H1 (cell line): ENCODE measurements around the gene IRF2BP2. TPM values are rescaled to one million over a fixed set of nuclear protein-coding genes. Genes with fewer than 3 reads are reported as not detected.

Source experiments
- ATF3 ChIP-seq: IDR thresholded peaks from 2 replicates; pipeline ENCODE4 v1.6.1; 2011; ENCODE audit warnings: low read depth, mild to moderate bottlenecking, low read length; ENCODE audit not compliant: insufficient read depth
- BRCA1 ChIP-seq: IDR thresholded peaks from 2 replicates; pipeline ENCODE4 v1.6.1; 2012; ENCODE audit warnings: low read depth, low read length, improper control_type of control experiment
- CHD1 ChIP-seq: IDR thresholded peaks from 2 replicates; pipeline ENCODE4 v1.6.1; 2012; ENCODE audit warnings: low read depth, low read length, improper control_type of control experiment
- CREB1 ChIP-seq: IDR thresholded peaks from 2 replicates; pipeline ENCODE4 v1.6.1; 2012; ENCODE audit warnings: inconsistent platforms
- CTCF ChIP-seq, 3 experiments: IDR thresholded peaks; 1 replicate in 2 of 3; 2 replicates in 1 of 3; pipeline versions ENCODE4 v1.5.1 to v1.6.1; 2011; ENCODE audit warnings: low read length in 3 of 3, mild to moderate bottlenecking in 3 of 3, inconsistent platforms in 2 of 3, low read depth in 1 of 3, moderate library complexity in 1 of 3; ENCODE audit not compliant: insufficient read depth in 1 of 3; ENCODE audit errors: control extremely low read depth in 1 of 3
- EZH2 ChIP-seq: fragments of 200-600 bp; sonication (generic); IDR thresholded peaks from 2 replicates; pipeline ENCODE4 v1.7.1; 2012; ENCODE audit warnings: low read depth, mild to moderate bottlenecking, moderate library complexity, low read length, inconsistent platforms; ENCODE audit not compliant: severe bottlenecking
- FOSL1 ChIP-seq: IDR thresholded peaks from 2 replicates; pipeline ENCODE4 v1.6.1; 2011; ENCODE audit warnings: mild to moderate bottlenecking, low read depth, low read length, moderate library complexity; ENCODE audit not compliant: insufficient read depth
- JUND ChIP-seq: IDR thresholded peaks from 2 replicates; pipeline ENCODE4 v1.6.1; 2011; ENCODE audit warnings: mild to moderate bottlenecking, improper control_type of control experiment, low read length
- KDM1A ChIP-seq: fragments of 200-600, 300-600 bp; sonication (generic); IDR thresholded peaks from 2 replicates; pipeline ENCODE4 v1.7.1; 2016; ENCODE audit warnings: mild to moderate bottlenecking, low read length, borderline replicate concordance
- MAX ChIP-seq: IDR thresholded peaks from 2 replicates; pipeline ENCODE4 v1.6.1; 2012; ENCODE audit warnings: inconsistent platforms
- PHF8 ChIP-seq: fragments of 200-600 bp; sonication (generic); conservative IDR thresholded peaks from 2 replicates; pipeline ENCODE4 v1.7.1; 2012; ENCODE audit warnings: low read depth, mild to moderate bottlenecking, inconsistent platforms, low read length, moderate library complexity
- POLR2A ChIP-seq, 2 experiments: IDR thresholded peaks; 1 replicate in 1 of 2; 2 replicates in 1 of 2; pipeline ENCODE4 v1.6.1; 2011; ENCODE audit warnings: low read depth in 2 of 2, low read length in 2 of 2, mild to moderate bottlenecking in 2 of 2; ENCODE audit errors: control extremely low read depth in 1 of 2
- SAP30 ChIP-seq: fragments of 300-600 bp; sonication (generic); IDR thresholded peaks from 2 replicates; pipeline ENCODE4 v1.7.1; 2012; ENCODE audit warnings: low read length, moderate library complexity, mild to moderate bottlenecking, inconsistent platforms; ENCODE audit not compliant: insufficient read depth, insufficient replicate concordance
- SIN3A ChIP-seq, 2 experiments: IDR thresholded peaks in 1 of 2; conservative IDR thresholded peaks in 1 of 2; 2 replicates each; pipeline ENCODE4 v1.6.1; 2011 to 2012; ENCODE audit warnings: low read length in 2 of 2, improper control_type of control experiment in 1 of 2, low read depth in 1 of 2, mild to moderate bottlenecking in 1 of 2
- SIRT6 ChIP-seq: IDR thresholded peaks from one replicate; pipeline ENCODE4 v1.7.1; 2012; ENCODE audit warnings: low read length, inconsistent platforms
- SP1 ChIP-seq: IDR thresholded peaks from 2 replicates; pipeline ENCODE4 v1.6.1; 2011; ENCODE audit warnings: low read depth, low read length
- SRF ChIP-seq: IDR thresholded peaks from 2 replicates; pipeline ENCODE4 v1.6.1; 2011; ENCODE audit warnings: mild to moderate bottlenecking, low read depth, low read length, moderate library complexity
- TAF1 ChIP-seq: IDR thresholded peaks from 2 replicates; pipeline ENCODE4 v1.6.1; 2011; ENCODE audit warnings: mild to moderate bottlenecking, low read depth, low read length
- TBP ChIP-seq: IDR thresholded peaks from 2 replicates; pipeline ENCODE4 v1.6.1; 2011; ENCODE audit warnings: low read depth, low read length, improper control_type of control experiment
- TEAD4 ChIP-seq: IDR thresholded peaks from 2 replicates; pipeline ENCODE4 v1.6.1; 2012; ENCODE audit warnings: low read depth, low read length, inconsistent platforms, mixed read lengths
- USF2 ChIP-seq: IDR thresholded peaks from 2 replicates; pipeline ENCODE4 v1.6.1; 2011; ENCODE audit warnings: low read length, improper control_type of control experiment
- polyA plus RNA-seq, 7 experiments: library from polyadenylated mRNA; depleted of rRNA in 3 of 7; stranded (reverse) in 5 of 7; unstranded in 2 of 7; fragments of >200 nt in 5 of 7; fragments of 200-250 nt in 2 of 7; gene quantifications; 1 replicate in 5 of 7; 2 replicates in 1 of 7; 4 replicates in 1 of 7; pipeline versions ENCODE4 v1.2.1 to v1.2.3, GENCODE V29; 2011 to 2013; ENCODE audit warnings: missing spikeins in 2 of 7, mixed read lengths in 2 of 7
- total RNA-seq: library from RNA; stranded (reverse); fragmentation: NEBNext Ultra II Directional; extraction: Animal tissue kit (Norgen Biotek cat#: 25700); gene quantifications from 2 replicates; pipeline ENCODE4 v1.2.1, GENCODE V29; 2021

Gene IRF2BP2
- total and polyA plus RNA-seq, 2 of the 8 experiments (the other 6 are each of a cell fraction or from before 2014, with no cell fraction given) = 24.9 to 67.5 TPM

GRCh38 chr1:234610061-234610665 lies at the start of gene IRF2BP2 (continued):
- TF ChIP-seq EZH2 (no peak), POLR2A (IDR thresholded peaks at IDR 0.05; ENCODE audit: control extremely low read depth in 1 of 2, low read depth in 2 of 2, low read length in 2 of 2) (peak; percentile 47 to 51), FOSL1 (no peak), JUND (no peak), SIN3A (conservative IDR thresholded peaks at IDR 0.05 in 1 of 2, IDR thresholded peaks at IDR 0.05 in 1 of 2; ENCODE audit: low read depth in 1 of 2, low read length in 2 of 2) (0 out of 4 replicates have a peak, but pooled peaks of 1 of the 2 experiments have one; percentile 17), PHF8 (peak; percentile 10; the same call in 1 of the 2 replicates), SIRT6 (no peak), BRCA1 (0 out of 2 replicates have a peak, but pooled peaks have one; percentile 1), SRF (no peak), KDM1A (no peak), SAP30 (no peak), CREB1 (no peak), USF2 (no peak), TBP (peak; percentile 38; the same call in 1 of the 2 replicates), CHD1 (peak; percentile 21; the same call in 1 of the 2 replicates), TEAD4 (no peak), MAX (peak; percentile 32; the same call in 1 of the 2 replicates), SP1 (no peak), ATF3 (no peak), TAF1 (peak; percentile 82), CTCF (IDR thresholded peaks at IDR 0.05; ENCODE audit: control extremely low read depth in 1 of 3, insufficient read depth in 1 of 3, low read depth in 1 of 3, low read length in 3 of 3) (no peak)
